SK-N-SH (cell line): Measurements from ENCODE around the gene NCOR2. TPM values are rescaled to one million over a fixed set of nuclear protein-coding genes. Genes with fewer than 3 reads are reported as not detected.
A peak's percentile ranks its signal among the peaks of the same experiment; 100 is the strongest.

ENCODE experiments used
- CTCF ChIA-PET: fragments of 300-600, 350-600 bp; formaldehyde crosslinking; extraction: SDS; loops from one replicate; lab custom pipeline; 2021; lab: Yijun Ruan, JAX
- POLR2A ChIA-PET: fragments of 350-600 bp; sonication (Branson Sonifier 250); formaldehyde crosslinking; extraction: SDS; loops from one replicate; lab custom pipeline; 2020; ENCODE audit warnings: antibody characterized with exemption, inconsistent platforms; lab: Yijun Ruan, JAX
- DNase-seq: peaks from one replicate; pipeline ENCODE4 v3.0.0; 2012
- H2AFZ ChIP-seq: fragments of 200-600 bp; sonication (generic); 2 replicates; pipeline ENCODE4 v1.8.1; 2016; ENCODE audit warnings: antibody characterized with exemption, mild to moderate bottlenecking, low read depth
- H3F3A ChIP-seq: fragments of 200-600 bp; sonication (generic); replicated peaks from 2 replicates; pipeline ENCODE3; 2016; ENCODE audit warnings: antibody characterized with exemption, mild to moderate bottlenecking; ENCODE audit not compliant: insufficient read depth
- H3K27ac ChIP-seq, 2 experiments: fragments of 200-500 bp in 1 of 2; fragments of 200-600 bp in 1 of 2; sonication (Bioruptor generic) in 1 of 2; sonication (generic), shearing (Covaris generic) in 1 of 2; 2 replicates each; pipeline versions ENCODE4 v1.5.1 to v1.6.1; 2014 to 2016; ENCODE audit warnings: low read depth in 2 of 2, inconsistent platforms in 1 of 2, low read length in 1 of 2, mild to moderate bottlenecking in 1 of 2, mixed read lengths in 1 of 2
- H3K27me3 ChIP-seq: fragments of 200-600 bp; sonication (generic), shearing (Covaris generic); 2 replicates; pipeline ENCODE4 v1.6.1; 2016; ENCODE audit warnings: mixed run types; ENCODE audit not compliant: insufficient read depth
- H3K36me3 ChIP-seq, 2 experiments: fragments of 200-500 bp in 1 of 2; fragments of 200-600 bp in 1 of 2; sonication (Bioruptor generic) in 1 of 2; sonication (generic) in 1 of 2; replicated peaks in 1 of 2; 2 replicates each; pipeline versions ENCODE3 to v1.5.1; 2014 to 2016; ENCODE audit warnings: low read length in 1 of 2, mild to moderate bottlenecking in 1 of 2; ENCODE audit not compliant: insufficient read depth in 2 of 2, control insufficient read depth in 1 of 2
- H3K4me1 ChIP-seq, 2 experiments: fragments of 200-500 bp in 1 of 2; fragments of 200-600 bp in 1 of 2; sonication (Bioruptor generic) in 1 of 2; sonication (generic), shearing (Covaris generic) in 1 of 2; 2 replicates each; pipeline versions ENCODE4 v1.5.1 to v1.6.1; 2014 to 2016; ENCODE audit warnings: low read depth in 1 of 2, low read length in 1 of 2, mixed run types in 1 of 2; ENCODE audit not compliant: insufficient read depth in 2 of 2, control insufficient read depth in 1 of 2
- H3K4me2 ChIP-seq: fragments of 200-600 bp; sonication (generic), shearing (Covaris generic); 2 replicates; pipeline ENCODE4 v1.6.1; 2017; ENCODE audit warnings: mixed run types
- H3K4me3 ChIP-seq, 2 experiments: fragments of 200-500 bp in 1 of 2; fragments of 200-600 bp in 1 of 2; sonication (Bioruptor generic) in 1 of 2; sonication (generic), shearing (Covaris generic) in 1 of 2; 2 replicates each; pipeline versions ENCODE4 v1.5.1 to v1.8.1; 2014 to 2016; ENCODE audit warnings: low read depth in 2 of 2, inconsistent platforms in 1 of 2, low read length in 1 of 2, mild to moderate bottlenecking in 1 of 2, mixed read lengths in 1 of 2, moderate library complexity in 1 of 2
- H3K79me2 ChIP-seq: fragments of 200-600 bp; sonication (generic); 2 replicates; pipeline ENCODE4 v1.8.1; 2017; ENCODE audit warnings: mild to moderate bottlenecking; ENCODE audit not compliant: insufficient read depth
- H3K9ac ChIP-seq: fragments of 200-600 bp; sonication (generic); 2 replicates; pipeline ENCODE4 v1.6.1; 2017; ENCODE audit warnings: mixed run types
- H3K9me2 ChIP-seq: fragments of 200-600 bp; sonication (generic); 2 replicates; pipeline ENCODE4 v1.6.1; 2017; ENCODE audit warnings: mixed run types
- H3K9me3 ChIP-seq: fragments of 200-600 bp; sonication (generic); 2 replicates; pipeline ENCODE4 v1.6.1; 2017; ENCODE audit warnings: mixed run types, mild to moderate bottlenecking, moderate library complexity
- H4K20me1 ChIP-seq: fragments of 200-600 bp; sonication (generic); 2 replicates; pipeline ENCODE4 v1.6.1; 2017; ENCODE audit warnings: mild to moderate bottlenecking, mixed run types; ENCODE audit not compliant: insufficient read depth
- EP300 ChIP-seq, 2 experiments: IDR thresholded peaks; 2 replicates each; pipeline versions ENCODE4 v1.4.0 to v1.6.1; 2012; ENCODE audit warnings: borderline replicate concordance in 1 of 2, low read depth in 1 of 2, low read length in 1 of 2
- FOSL2 ChIP-seq: IDR thresholded peaks from 2 replicates; pipeline ENCODE4 v1.4.0; 2012; ENCODE audit warnings: low read depth, mild to moderate bottlenecking, moderate library complexity, borderline replicate concordance
- GATA2 ChIP-seq: sonication (generic); formaldehyde crosslinking; IDR thresholded peaks from 2 replicates; pipeline ENCODE4 v1.5.0; 2020; ENCODE audit warnings: mild to moderate bottlenecking, missing genetic modification reagents
- MXI1 ChIP-seq: IDR thresholded peaks from 2 replicates; pipeline ENCODE4 v1.6.1; 2012; ENCODE audit warnings: mild to moderate bottlenecking, low read depth, low read length, improper control_type of control experiment
- NFIC ChIP-seq: IDR thresholded peaks from 2 replicates; pipeline ENCODE4 v1.4.0; 2012; ENCODE audit warnings: borderline replicate concordance
- NRF1 ChIP-seq: IDR thresholded peaks from 2 replicates; pipeline ENCODE4 v1.6.1; 2012; ENCODE audit warnings: low read depth, mild to moderate bottlenecking, low read length
- POLR2AphosphoS5 ChIP-seq: IDR thresholded peaks from 2 replicates; pipeline ENCODE4 v1.6.1; 2012; ENCODE audit warnings: low read depth, low read length
- SMC3 ChIP-seq: IDR thresholded peaks from 2 replicates; pipeline ENCODE4 v1.6.1; 2012; ENCODE audit warnings: low read depth, low read length, improper control_type of control experiment
- TAF1 ChIP-seq: IDR thresholded peaks from 2 replicates; pipeline ENCODE4 v1.6.1; 2012; ENCODE audit warnings: low read depth, mild to moderate bottlenecking, low read length, moderate library complexity, borderline replicate concordance
- TCF12 ChIP-seq: IDR thresholded peaks from 2 replicates; pipeline ENCODE4 v1.4.0; 2012
- TEAD4 ChIP-seq: IDR thresholded peaks from 2 replicates; pipeline ENCODE4 v1.4.0; 2012; ENCODE audit warnings: mild to moderate bottlenecking, borderline replicate concordance; ENCODE audit not compliant: insufficient read depth
- YY1 ChIP-seq: IDR thresholded peaks from 2 replicates; pipeline ENCODE4 v1.4.0; 2012; ENCODE audit warnings: low read depth, mild to moderate bottlenecking
- WGBS: methylation state at CpG from one replicate; pipeline ENCODE4 v1.1.6; 2017; ENCODE audit warnings: low lambda C conversion rate; 5-methylcytosine and 5-hydroxymethylcytosine counted together
- polyA plus RNA-seq, 3 experiments: library from polyadenylated mRNA; depleted of rRNA; stranded (reverse); fragments of >200 nt; gene quantifications; 2 replicates each; pipeline ENCODE4 v1.2.3, GENCODE V29; 2012
- TF ChIP-seq, protein P1 (sequence below): fragments of 150-350 bp; IDR thresholded peaks from 2 replicates; pipeline ENCODE4 v1.6.1; 2016; ENCODE audit warnings: mild to moderate bottlenecking, low read depth, low read length

The NCOR2 gene
- polyA plus RNA-seq, 1 of the 3 experiments (the other 2 are of a cell fraction) = 19.0 TPM

DNA sequence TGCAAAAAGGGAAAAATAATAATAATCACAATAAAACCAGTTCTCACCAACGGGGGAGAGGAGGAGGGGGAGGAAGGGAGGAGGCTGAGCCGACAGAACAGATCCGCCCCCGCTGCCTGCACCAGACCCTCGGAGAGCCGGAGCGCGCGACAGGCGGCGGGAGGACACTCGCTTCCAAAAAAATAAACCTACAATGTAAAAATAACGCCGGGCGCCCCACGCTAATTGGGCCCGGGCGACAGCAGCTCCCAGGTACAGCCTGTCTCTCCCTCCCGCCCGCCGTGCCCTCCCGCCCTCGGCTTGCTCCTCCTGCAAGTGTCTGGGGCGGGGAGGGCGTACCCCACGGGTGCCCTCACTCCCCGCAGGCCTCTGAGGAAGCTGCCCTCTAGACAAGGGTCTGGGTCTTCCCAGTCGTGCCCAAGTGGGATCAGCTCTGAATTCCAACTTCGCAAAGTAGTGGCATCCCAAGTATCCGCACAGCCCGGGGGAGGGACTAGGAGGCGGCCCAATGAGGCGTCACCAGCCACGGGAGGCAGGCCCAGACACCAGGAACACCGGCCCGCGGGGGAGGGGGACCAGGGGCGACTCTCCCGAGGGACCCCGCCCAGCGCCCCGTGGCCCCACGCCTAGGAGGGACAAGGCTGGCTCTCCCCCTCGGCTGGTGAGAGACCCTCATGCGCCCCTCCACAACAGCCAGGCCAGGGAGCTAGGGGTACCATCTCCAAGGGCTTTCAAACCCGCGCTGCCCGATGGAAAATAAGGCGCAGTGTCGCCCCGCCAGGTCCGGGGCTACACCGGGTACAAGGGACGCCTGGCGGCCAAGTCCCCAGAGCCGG, 1.0 kb downstream of the NCOR2 start:
- Histone ChIP-seq H3K79me2 (peaks cover 55% of the 10 kb centered on the region), H4K20me1 (peaks cover 49% of the 10 kb centered on the region), H3K4me1 (peaks cover 14 to 48% of the 10 kb centered on the region in 2 experiments), H3K9ac (peak overlapping the region; percentile 94), H3K36me3 (peaks cover 3 to 7% of the 10 kb centered on the region in 2 experiments), H3F3A (peaks cover 5% of the 10 kb centered on the region), H3K27ac (peak overlapping the region; percentile 90 to 97), H3K9me3 (no peaks in the 10 kb centered on the region), H3K4me3 (peak overlapping the region; percentile 84 to 89), H3K27me3 (no peaks in the 10 kb centered on the region), H3K4me2 (peak overlapping the region; percentile 93), H2AFZ (peak overlapping the region; percentile 46; the same call in 1 of the 2 replicates), H3K9me2 (no peaks in the 10 kb centered on the region)
- CTCF ChIA-PET = interaction anchor here (0.7 to 1.3 kb wide), 6 partner anchors 15 to 529 kb away, joined by 3 to 4 read pairs (median 3); no protein-coding TSS in a partner anchor
- POLR2A ChIA-PET = interaction anchor here (0.5 to 1.5 kb wide), 4 partner anchors 28 to 57 kb away, joined by 3 to 6 read pairs (median 6); no protein-coding TSS in a partner anchor
- DNase-seq = peak; percentile 93
- WGBS = 2% methylated on average over 23 of the region's 56 CpGs
- TF ChIP-seq NFIC = no peak
- TF ChIP-seq POLR2AphosphoS5 = no peak
- TF ChIP-seq MXI1 = peak; percentile 20; the same call in 1 of the 2 replicates
- TF ChIP-seq NRF1 = no peak
- 0 out of 4 replicates have a peak, but pooled peaks of 1 of the 2 experiments have one; percentile 10 for TF ChIP-seq EP300 (IDR thresholded peaks at IDR 0.05; ENCODE audit: borderline replicate concordance in 1 of 2, low read depth in 1 of 2, low read length in 1 of 2)
- no peak for TF ChIP-seq GATA2 (CRISPR knock-in tag)
- TF ChIP-seq, protein P1, sequence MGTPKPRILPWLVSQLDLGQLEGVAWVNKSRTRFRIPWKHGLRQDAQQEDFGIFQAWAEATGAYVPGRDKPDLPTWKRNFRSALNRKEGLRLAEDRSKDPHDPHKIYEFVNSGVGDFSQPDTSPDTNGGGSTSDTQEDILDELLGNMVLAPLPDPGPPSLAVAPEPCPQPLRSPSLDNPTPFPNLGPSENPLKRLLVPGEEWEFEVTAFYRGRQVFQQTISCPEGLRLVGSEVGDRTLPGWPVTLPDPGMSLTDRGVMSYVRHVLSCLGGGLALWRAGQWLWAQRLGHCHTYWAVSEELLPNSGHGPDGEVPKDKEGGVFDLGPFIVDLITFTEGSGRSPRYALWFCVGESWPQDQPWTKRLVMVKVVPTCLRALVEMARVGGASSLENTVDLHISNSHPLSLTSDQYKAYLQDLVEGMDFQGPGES = no peak
- TF ChIP-seq TEAD4 = 0 out of 2 replicates have a peak, but pooled peaks have one; percentile 11
- 0 out of 2 replicates have a peak, but pooled peaks have one; percentile 11 for TF ChIP-seq SMC3
- peak; percentile 21; the same call in 1 of the 2 replicates for TF ChIP-seq TAF1
- TF ChIP-seq TCF12 = no peak

DNA sequence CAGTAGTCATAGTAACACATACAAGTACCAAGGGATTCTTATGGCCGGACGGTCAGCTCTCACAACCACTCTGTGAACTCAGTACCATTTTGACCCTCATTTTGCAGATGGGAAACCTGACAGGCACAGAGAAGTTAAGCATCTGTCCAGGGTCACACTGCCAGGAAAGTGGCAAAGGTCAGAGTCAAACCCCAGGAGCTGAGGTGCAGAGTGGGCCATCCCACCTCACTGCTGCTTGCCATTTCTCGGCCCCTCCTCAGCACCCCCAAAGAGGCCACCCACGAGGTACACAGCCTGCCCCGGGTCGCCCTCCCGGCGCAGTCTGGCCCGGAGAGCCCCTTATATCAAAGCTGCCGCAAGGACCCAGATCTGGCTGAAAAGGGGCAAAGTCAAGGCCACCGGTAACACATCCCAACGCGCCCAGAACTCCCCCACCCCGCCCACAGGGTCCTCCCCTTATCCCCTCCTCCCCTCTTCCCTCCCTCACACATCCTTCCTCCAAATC, 1.7 kb downstream of the NCOR2 start:
- Histone ChIP-seq H3K4me3 (peak overlapping the region; percentile 84 to 89), H3K9ac (peak overlapping the region; percentile 94), H3K4me2 (peak overlapping the region; percentile 93), H2AFZ (no peak overlapping the region), H3K4me1 (peaks cover 14 to 54% of the 10 kb centered on the region in 2 experiments), H3K36me3 (peaks cover 3 to 7% of the 10 kb centered on the region in 2 experiments), H3K79me2 (peaks cover 62% of the 10 kb centered on the region), H3K9me3 (no peaks in the 10 kb centered on the region), H3K27me3 (no peaks in the 10 kb centered on the region), H3F3A (peaks cover 5% of the 10 kb centered on the region), H3K9me2 (no peaks in the 10 kb centered on the region), H3K27ac (peak overlapping the region; percentile 90 to 97), H4K20me1 (peaks cover 56% of the 10 kb centered on the region)
- ChIA-PET CTCF (interaction anchor here (0.7 to 1.5 kb wide), 5 partner anchors 15 to 201 kb away, joined by 3 read pairs; no protein-coding TSS in a partner anchor), POLR2A (interaction anchor here (0.8 to 1.5 kb wide), 3 partner anchors 28 to 56 kb away, joined by 5 to 6 read pairs (median 6); no protein-coding TSS in a partner anchor)
- no peak for TF ChIP-seq FOSL2
- TF ChIP-seq YY1 = no peak
- no peak for TF ChIP-seq MXI1
- DNase-seq = no peak
- 29% methylated on average over 8 of the region's 14 CpGs for WGBS
